ENCODE results near the gene DNAJC16.

Gene DNAJC16

DNA sequence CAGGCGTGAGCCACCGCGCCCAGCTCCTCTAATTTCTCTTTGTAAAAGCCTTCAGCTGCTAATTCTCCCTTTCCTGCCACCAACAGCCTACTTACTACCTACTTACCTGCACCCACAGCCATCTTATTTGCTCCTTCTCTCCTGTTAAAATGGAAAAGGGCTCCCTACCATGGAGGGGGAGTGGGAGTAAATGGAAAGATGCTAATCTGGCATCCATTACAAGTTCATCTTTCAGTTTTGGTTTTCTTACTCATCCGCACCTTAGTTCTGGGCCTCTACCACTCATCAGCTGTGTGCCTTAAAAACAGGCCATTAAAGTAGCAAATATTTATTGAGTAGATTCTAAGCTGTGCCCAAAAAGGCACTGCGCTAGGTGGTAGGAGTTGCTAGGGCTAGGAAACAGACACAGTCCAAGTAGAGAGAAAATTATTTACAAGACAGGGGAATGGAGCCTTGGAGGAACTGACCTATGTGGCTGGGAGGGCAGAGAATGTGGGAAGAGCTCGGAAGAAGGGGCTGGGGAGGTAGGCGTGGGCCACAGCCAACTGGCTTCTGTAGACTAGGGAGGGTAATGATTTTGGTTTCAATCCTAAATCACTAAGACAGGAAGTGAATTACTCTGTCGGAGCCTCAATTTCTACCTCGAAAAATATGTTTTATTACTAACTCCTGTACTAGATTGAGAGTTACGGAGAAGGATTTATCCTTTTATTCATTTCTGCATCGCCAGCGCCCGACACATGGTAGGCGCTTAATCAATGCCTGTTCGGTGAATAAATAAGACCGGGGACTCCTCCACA lies 89.9 kb downstream of the DNAJC16 start:
- TF ChIP-seq, protein P1, sequence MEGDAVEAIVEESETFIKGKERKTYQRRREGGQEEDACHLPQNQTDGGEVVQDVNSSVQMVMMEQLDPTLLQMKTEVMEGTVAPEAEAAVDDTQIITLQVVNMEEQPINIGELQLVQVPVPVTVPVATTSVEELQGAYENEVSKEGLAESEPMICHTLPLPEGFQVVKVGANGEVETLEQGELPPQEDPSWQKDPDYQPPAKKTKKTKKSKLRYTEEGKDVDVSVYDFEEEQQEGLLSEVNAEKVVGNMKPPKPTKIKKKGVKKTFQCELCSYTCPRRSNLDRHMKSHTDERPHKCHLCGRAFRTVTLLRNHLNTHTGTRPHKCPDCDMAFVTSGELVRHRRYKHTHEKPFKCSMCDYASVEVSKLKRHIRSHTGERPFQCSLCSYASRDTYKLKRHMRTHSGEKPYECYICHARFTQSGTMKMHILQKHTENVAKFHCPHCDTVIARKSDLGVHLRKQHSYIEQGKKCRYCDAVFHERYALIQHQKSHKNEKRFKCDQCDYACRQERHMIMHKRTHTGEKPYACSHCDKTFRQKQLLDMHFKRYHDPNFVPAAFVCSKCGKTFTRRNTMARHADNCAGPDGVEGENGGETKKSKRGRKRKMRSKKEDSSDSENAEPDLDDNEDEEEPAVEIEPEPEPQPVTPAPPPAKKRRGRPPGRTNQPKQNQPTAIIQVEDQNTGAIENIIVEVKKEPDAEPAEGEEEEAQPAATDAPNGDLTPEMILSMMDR (IDR thresholded peaks at IDR 0.05; ENCODE audit: insufficient read depth, low read length), result no peak
- no peak for TF ChIP-seq GABPA (IDR thresholded peaks at IDR 0.05; ENCODE audit: low read depth)
- no peak for TF ChIP-seq POLR2AphosphoS5 (IDR thresholded peaks at IDR 0.05; ENCODE audit: low read depth)
- TF ChIP-seq, protein P2, sequence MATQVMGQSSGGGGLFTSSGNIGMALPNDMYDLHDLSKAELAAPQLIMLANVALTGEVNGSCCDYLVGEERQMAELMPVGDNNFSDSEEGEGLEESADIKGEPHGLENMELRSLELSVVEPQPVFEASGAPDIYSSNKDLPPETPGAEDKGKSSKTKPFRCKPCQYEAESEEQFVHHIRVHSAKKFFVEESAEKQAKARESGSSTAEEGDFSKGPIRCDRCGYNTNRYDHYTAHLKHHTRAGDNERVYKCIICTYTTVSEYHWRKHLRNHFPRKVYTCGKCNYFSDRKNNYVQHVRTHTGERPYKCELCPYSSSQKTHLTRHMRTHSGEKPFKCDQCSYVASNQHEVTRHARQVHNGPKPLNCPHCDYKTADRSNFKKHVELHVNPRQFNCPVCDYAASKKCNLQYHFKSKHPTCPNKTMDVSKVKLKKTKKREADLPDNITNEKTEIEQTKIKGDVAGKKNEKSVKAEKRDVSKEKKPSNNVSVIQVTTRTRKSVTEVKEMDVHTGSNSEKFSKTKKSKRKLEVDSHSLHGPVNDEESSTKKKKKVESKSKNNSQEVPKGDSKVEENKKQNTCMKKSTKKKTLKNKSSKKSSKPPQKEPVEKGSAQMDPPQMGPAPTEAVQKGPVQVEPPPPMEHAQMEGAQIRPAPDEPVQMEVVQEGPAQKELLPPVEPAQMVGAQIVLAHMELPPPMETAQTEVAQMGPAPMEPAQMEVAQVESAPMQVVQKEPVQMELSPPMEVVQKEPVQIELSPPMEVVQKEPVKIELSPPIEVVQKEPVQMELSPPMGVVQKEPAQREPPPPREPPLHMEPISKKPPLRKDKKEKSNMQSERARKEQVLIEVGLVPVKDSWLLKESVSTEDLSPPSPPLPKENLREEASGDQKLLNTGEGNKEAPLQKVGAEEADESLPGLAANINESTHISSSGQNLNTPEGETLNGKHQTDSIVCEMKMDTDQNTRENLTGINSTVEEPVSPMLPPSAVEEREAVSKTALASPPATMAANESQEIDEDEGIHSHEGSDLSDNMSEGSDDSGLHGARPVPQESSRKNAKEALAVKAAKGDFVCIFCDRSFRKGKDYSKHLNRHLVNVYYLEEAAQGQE (IDR thresholded peaks at IDR 0.05; ENCODE audit: insufficient replicate concordance, low read depth), result no peak
- no peak for TF ChIP-seq SPI1 (IDR thresholded peaks at IDR 0.05; ENCODE audit: borderline replicate concordance, low read depth)
- Histone ChIP-seq H3K27me3 (ENCODE audit: insufficient read depth, poor library complexity, severe bottlenecking) (no peaks in the 10 kb centered on the region), H3K4me3 (replicated peaks; ENCODE audit: insufficient read depth, low read length) (peak overlapping the region; percentile 47), H3K27ac (replicated peaks) (peak overlapping the region; percentile 38; the same call in 1 of the 2 replicates)
- no peak for DNase-seq (ENCODE audit: low read depth in 1 of 2, low spot score in 1 of 2)

DNA sequence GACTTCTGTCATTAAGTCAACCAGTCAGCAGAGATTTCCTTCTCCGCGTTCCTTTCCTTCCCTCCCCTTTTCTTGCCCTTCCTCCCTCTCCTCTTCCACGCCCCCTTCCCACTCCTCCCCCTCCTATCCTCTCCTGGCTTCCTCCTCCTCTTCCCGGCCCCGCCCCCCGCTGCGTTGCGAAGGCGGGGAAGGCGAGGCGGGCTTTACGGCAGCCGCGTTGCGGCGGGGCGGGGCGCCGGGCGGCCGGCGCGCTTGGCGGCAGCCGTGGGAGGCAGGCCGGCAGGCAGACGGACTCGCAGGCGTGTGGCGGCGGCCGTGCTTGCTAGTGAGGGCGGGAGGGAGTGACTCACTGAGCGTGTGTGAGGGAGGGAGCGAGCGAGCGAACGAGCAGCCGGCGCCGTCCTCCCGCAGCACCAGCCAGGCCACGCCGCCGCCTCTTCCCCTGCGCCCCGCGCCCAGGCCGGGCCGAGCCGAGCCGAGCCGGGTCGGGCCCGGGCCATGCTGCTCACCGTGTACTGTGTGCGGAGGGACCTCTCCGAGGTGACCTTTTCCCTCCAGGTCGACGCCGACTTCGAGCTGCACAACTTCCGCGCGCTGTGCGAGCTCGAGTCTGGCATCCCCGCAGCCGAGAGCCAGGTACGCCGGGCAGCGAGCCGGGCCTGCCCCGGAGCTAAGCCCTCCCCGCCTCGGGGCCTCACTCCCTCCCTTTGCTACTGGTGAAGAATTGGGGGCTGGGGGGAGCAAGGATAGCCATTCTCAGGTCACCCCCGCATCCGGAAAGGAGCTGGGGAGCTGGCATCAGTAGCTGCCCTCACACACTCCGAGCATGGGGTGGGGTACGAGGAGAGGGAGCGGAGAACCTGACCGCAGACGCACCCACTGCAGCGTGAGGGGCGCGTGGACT lies 90.8 kb downstream of the DNAJC16 start, which contains the start of gene DDI2:
TSS of gene DDI2 (plus strand) at position 286 of the 904 bp plus-strand sequence. CDS start at position 499, 213 bp downstream.
- DNase-seq (ENCODE audit: low read depth in 1 of 2, low spot score in 1 of 2), result peak; percentile 90 to 97
- H3K27ac ChIP-seq (replicated peaks), result peak within 1 kb of the TSS; percentile 82
- H3K4me3 ChIP-seq (replicated peaks; ENCODE audit: insufficient read depth, low read length), result peak within 1 kb of the TSS; percentile 81
- peak; percentile 64 for TF ChIP-seq SPI1 (IDR thresholded peaks at IDR 0.05; ENCODE audit: borderline replicate concordance, low read depth)
- TF ChIP-seq, protein P1 (IDR thresholded peaks at IDR 0.05; ENCODE audit: insufficient read depth, low read length), result no peak
- TF ChIP-seq, protein P2 (IDR thresholded peaks at IDR 0.05; ENCODE audit: insufficient replicate concordance, low read depth), result no peak
- peak; percentile 66; the same call in 1 of the 2 replicates for TF ChIP-seq POLR2AphosphoS5 (IDR thresholded peaks at IDR 0.05; ENCODE audit: low read depth)
- no peak for TF ChIP-seq GABPA (IDR thresholded peaks at IDR 0.05; ENCODE audit: low read depth)
- H3K27me3 ChIP-seq (ENCODE audit: insufficient read depth, poor library complexity, severe bottlenecking), result no peaks in the 10 kb centered on the region

DNA sequence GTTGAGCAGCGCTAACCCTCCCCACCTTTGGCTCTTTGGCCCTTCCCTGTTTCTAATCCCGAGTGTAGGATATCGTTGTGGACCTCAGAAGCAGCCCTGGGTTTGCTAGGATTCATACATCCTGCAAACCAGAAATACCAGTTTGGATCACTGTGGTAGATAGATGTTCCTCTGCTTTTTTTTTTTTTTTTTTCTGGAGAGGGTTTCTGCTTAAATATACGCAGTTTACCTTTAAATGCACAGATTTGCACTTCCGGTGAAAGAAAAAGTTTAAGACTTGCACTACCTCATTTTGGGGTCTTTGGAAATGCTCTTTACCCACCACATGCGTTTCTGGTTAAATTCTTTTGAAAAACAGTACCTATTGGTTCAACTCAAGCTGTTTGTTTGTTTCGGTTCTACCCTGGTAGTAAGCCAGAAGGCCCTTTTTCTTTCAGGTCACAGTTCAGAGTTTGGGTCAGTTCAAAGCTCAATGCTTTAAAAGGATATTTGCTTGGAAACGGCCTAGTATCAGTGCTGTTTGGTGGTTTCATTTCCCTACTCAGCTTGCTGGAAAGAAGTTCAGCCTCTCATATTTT lies 91.5 kb downstream of the DNAJC16 start:
- 0 out of 2 replicates have a peak, but pooled peaks have one; percentile 3 for TF ChIP-seq SPI1 (IDR thresholded peaks at IDR 0.05; ENCODE audit: borderline replicate concordance, low read depth)
- TF ChIP-seq, protein P1 (IDR thresholded peaks at IDR 0.05; ENCODE audit: insufficient read depth, low read length), result no peak
- DNase-seq (ENCODE audit: low read depth in 1 of 2, low spot score in 1 of 2), result peak in 1 of 2 experiments; percentile 3
- peak overlapping the region; percentile 82 for H3K27ac ChIP-seq (replicated peaks)

More for the DNA sequence above, 91.5 kb downstream of the DNAJC16 start:
- Histone ChIP-seq H3K27me3 (ENCODE audit: insufficient read depth, poor library complexity, severe bottlenecking) (no peaks in the 10 kb centered on the region), H3K4me3 (replicated peaks; ENCODE audit: insufficient read depth, low read length) (peak overlapping the region; percentile 81)

Data from HL-60 (cell line).